Vagina (tissue), 2 donors: ENCODE data around the gene CHD6.

Experiments used
- POLR2AphosphoS5 ChIP-seq, 2 donors: sonication (generic); formaldehyde crosslinking; IDR thresholded peaks; one replicate each; pipeline ENCODE4 v1.9.0; 2017; ENCODE audit warnings: antibody characterized with exemption in 2 of 2, mild to moderate bottlenecking in 2 of 2, low read depth in 1 of 2; ENCODE audit not compliant: insufficient read depth in 1 of 2
- TF ChIP-seq, protein P1 (sequence below), 3 experiments: fragments of 450-650 bp in 2 of 3; fragments of 200-600 bp in 1 of 3; sonication (generic) in 1 of 3; IDR thresholded peaks; one replicate each; pipeline ENCODE4 v1.5.1; 2017 to 2019; ENCODE audit warnings: antibody characterized with exemption in 3 of 3, mild to moderate bottlenecking in 2 of 3, moderate library complexity in 2 of 3

DNA sequence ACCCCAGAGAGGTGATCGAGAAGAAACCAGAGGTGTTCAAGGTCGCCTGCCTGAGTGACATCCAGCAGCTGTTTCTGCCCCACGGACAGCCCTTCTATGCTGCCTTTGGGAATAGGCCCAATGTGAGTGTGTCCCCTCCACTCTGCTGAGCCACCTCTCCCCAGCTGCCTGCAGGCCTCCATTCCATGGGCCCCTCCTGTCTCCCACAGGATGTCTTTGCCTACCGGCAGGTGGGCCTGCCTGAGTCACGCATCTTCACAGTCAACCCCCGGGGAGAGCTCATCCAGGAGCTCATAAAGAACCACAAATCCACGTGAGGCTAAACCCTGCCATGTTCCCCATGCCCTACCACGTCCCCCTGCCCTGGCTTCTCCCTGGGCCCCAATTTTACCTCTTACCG, 259.9 kb downstream of the CHD6 start:
- no peak for TF ChIP-seq POLR2AphosphoS5 (IDR thresholded peaks at IDR 0.05; ENCODE audit: insufficient read depth in 1 of 2, low read depth in 1 of 2)
- TF ChIP-seq, protein P1, sequence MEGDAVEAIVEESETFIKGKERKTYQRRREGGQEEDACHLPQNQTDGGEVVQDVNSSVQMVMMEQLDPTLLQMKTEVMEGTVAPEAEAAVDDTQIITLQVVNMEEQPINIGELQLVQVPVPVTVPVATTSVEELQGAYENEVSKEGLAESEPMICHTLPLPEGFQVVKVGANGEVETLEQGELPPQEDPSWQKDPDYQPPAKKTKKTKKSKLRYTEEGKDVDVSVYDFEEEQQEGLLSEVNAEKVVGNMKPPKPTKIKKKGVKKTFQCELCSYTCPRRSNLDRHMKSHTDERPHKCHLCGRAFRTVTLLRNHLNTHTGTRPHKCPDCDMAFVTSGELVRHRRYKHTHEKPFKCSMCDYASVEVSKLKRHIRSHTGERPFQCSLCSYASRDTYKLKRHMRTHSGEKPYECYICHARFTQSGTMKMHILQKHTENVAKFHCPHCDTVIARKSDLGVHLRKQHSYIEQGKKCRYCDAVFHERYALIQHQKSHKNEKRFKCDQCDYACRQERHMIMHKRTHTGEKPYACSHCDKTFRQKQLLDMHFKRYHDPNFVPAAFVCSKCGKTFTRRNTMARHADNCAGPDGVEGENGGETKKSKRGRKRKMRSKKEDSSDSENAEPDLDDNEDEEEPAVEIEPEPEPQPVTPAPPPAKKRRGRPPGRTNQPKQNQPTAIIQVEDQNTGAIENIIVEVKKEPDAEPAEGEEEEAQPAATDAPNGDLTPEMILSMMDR (IDR thresholded peaks at IDR 0.05): no peak
